Lower leg skin (tissue), 3 donors: Measurements from ENCODE around the gene PALM.

Source experiments
- CTCF ChIP-seq, 3 donors: fragments of 450-650 bp; IDR thresholded peaks; one replicate each; pipeline ENCODE4 v1.5.1; 2016; ENCODE audit warnings: antibody characterized with exemption in 3 of 3, mild to moderate bottlenecking in 3 of 3, moderate library complexity in 2 of 3
- POLR2A ChIP-seq, 2 donors: fragments of 450-650 bp; IDR thresholded peaks; one replicate each; pipeline ENCODE4 v1.6.1; 2016 to 2017; ENCODE audit warnings: antibody characterized with exemption in 2 of 2, mild to moderate bottlenecking in 1 of 2, moderate library complexity in 1 of 2

DNA sequence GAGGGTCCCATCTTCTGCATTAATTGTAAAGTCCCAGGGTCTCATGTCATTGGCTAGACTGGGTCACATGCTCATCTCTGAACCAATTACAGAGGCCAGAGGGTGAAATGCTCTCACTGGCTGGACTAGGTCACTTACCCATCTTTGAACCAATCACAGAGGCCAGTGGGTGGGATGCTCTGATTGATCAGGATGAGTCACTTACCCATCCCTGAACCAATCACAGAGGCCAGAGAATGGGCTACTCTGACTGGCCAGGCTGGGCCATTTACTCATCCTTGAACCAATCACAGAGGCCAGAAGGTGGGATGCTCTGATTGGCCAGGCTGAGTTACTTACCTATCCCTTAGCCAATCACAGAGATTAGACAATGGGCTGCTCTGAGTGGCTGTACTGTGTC, 47.5 kb downstream of the PALM start:
- TF ChIP-seq CTCF (IDR thresholded peaks at IDR 0.05) (no peak), POLR2A (IDR thresholded peaks at IDR 0.05) (no peak)
